OCI-M2 (cell line): ENCODE results near the gene RARS2.
"Not testable (repeated sequence)": the region's sequence is repeated elsewhere in the genome, so short reads cannot be mapped to it uniquely, and the experiment has no call there.

Experiments used
- DNase-seq: peaks from one replicate; lab custom pipeline; 2025; ENCODE audit not compliant: unreplicated experiment; lab: John Stamatoyannopoulos, UW

RARS2 gene

GRCh38 chr6:87504441-87504840, 85.3 kb downstream of the RARS2 start:
- DNase-seq, result no peak

- no peak for DNase-seq
Observed at GRCh38 chr6:87501809-87502572, 87.8 kb downstream of the RARS2 start.

GRCh38 chr6:87498048-87498447, 91.7 kb downstream of the RARS2 start:
- DNase-seq, result no peak

GRCh38 chr6:87494761-87495422, 94.9 kb downstream of the RARS2 start:
- no peak for DNase-seq

GRCh38 chr6:87489326-87489725, 100.5 kb downstream of the RARS2 start:
- not testable (repeated sequence) for DNase-seq

GRCh38 chr6:87487555-87487954, 102.2 kb downstream of the RARS2 start:
- no peak for DNase-seq

GRCh38 chr6:87484491-87484890, 105.3 kb downstream of the RARS2 start:
- no peak for DNase-seq

- no peak for DNase-seq
Observed at GRCh38 chr6:87483929-87484328, 105.9 kb downstream of the RARS2 start.

GRCh38 chr6:87482366-87482765, 107.4 kb downstream of the RARS2 start:
- DNase-seq, result no peak

GRCh38 chr6:87481931-87482330, 107.9 kb downstream of the RARS2 start:
- DNase-seq, result no peak

- no peak for DNase-seq
Observed at GRCh38 chr6:87473419-87473903, 116.3 kb downstream of the RARS2 start.

- peak; percentile 82 for DNase-seq
Observed at GRCh38 chr6:87472525-87473418, 117.0 kb downstream of the RARS2 start, which contains the start of gene SLC35A1. TSS of gene SLC35A1 (plus strand) at chr6:87472974. CDS start at chr6:87473004, 30 bp downstream.

- no peak for DNase-seq
Observed at GRCh38 chr6:87465051-87465450, 124.7 kb downstream of the RARS2 start.
